GM12878 (cell line): ENCODE measurements around the gene ACVR1. TPM values are rescaled to one million over a fixed set of nuclear protein-coding genes. Genes with fewer than 3 reads are reported as not detected.

Source experiments
- ATAC-seq: fragments of 200-7000 bp; cut with Tn5 transposase; 3 replicates; pipeline ENCODE4 v1.9.1; 2020; ENCODE audit warnings: mild to moderate bottlenecking, moderate library complexity
- BruUV-seq: library from RNA; stranded (reverse); fragments of 400-500 nt; replicated peaks from 2 replicates; lab custom pipeline; 2021; lab: Mats Ljungman, UMichigan
- CTCF ChIA-PET: fragments of 300-600 bp; sonication (Branson Sonifier 250); formaldehyde crosslinking; extraction: SDS; loops from one replicate; lab custom pipeline; 2021; ENCODE audit warnings: inconsistent platforms; lab: Yijun Ruan, JAX
- POLR2A ChIA-PET: fragments of 350-600 bp; formaldehyde crosslinking; extraction: SDS; loops from one replicate; lab custom pipeline; 2021; ENCODE audit warnings: inconsistent platforms; lab: Charles Lee
- RAD21 ChIA-PET: fragments of 300-600 bp; sonication (Branson Sonifier 250); formaldehyde crosslinking; loops from one replicate; lab custom pipeline; 2023; ENCODE audit warnings: antibody characterized with exemption; ENCODE audit not compliant: unreplicated experiment; lab: Charles Lee
- SMC1A ChIA-PET: fragments of 300-600 bp; sonication (Branson Sonifier 250); formaldehyde crosslinking; loops from one replicate; lab custom pipeline; 2023; ENCODE audit not compliant: unreplicated experiment, uncharacterized antibody; lab: Charles Lee
- DNase-seq: peaks from one replicate; pipeline ENCODE4 v3.0.0-alpha.2; 2011; ENCODE audit warnings: low read depth, low spot score
- FAIRE-seq: peaks from 3 replicates; lab custom pipeline; 2011; peaks lifted over from hg19 to GRCh38; lab: Jason Lieb, UNC
- H2AFZ ChIP-seq: 2 replicates; pipeline ENCODE4 v1.6.0; 2011; ENCODE audit warnings: low read depth, low read length, control low read depth; ENCODE audit not compliant: control insufficient read depth
- H3K27ac ChIP-seq: 2 replicates; pipeline ENCODE4 v1.5.1; 2011; ENCODE audit warnings: control low read depth; ENCODE audit not compliant: control insufficient read depth, insufficient read depth
- H3K27me3 ChIP-seq, 2 experiments: replicated peaks in 1 of 2; 2 replicates each; pipeline versions ENCODE4 v1.6.0 to v1.6.1; 2011; ENCODE audit warnings: low read length in 1 of 2; ENCODE audit not compliant: control insufficient read depth in 2 of 2, insufficient read depth in 2 of 2
- H3K36me3 ChIP-seq, 2 experiments: 2 replicates each; pipeline ENCODE4 v1.5.1; 2011; ENCODE audit warnings: low read length in 1 of 2; ENCODE audit not compliant: control insufficient read depth in 2 of 2, insufficient read depth in 2 of 2
- H3K4me1 ChIP-seq: 2 replicates; pipeline ENCODE4 v1.6.1; 2011; ENCODE audit warnings: mild to moderate bottlenecking, low read length, moderate library complexity, mixed read lengths; ENCODE audit not compliant: control insufficient read depth, insufficient read depth
- H3K4me2 ChIP-seq: 2 replicates; pipeline ENCODE4 v1.6.0; 2011; ENCODE audit warnings: control low read depth; ENCODE audit not compliant: control insufficient read depth, insufficient read depth
- H3K4me3 ChIP-seq: fragments of 200-600 bp; sonication (generic); 2 replicates; pipeline ENCODE4 v1.5.1; 2016
- H3K79me2 ChIP-seq: 2 replicates; pipeline ENCODE4 v1.6.0; 2011; ENCODE audit warnings: low read length; ENCODE audit not compliant: control insufficient read depth, insufficient read depth
- H3K9ac ChIP-seq: 2 replicates; pipeline ENCODE4 v1.8.0; 2011; ENCODE audit warnings: low read length, control low read depth, mixed read lengths; ENCODE audit not compliant: control insufficient read depth, insufficient read depth
- H3K9me3 ChIP-seq: replicated peaks from 3 replicates; pipeline ENCODE4 v1.5.1; 2011; ENCODE audit warnings: mild to moderate bottlenecking, low read length; ENCODE audit not compliant: control insufficient read depth, insufficient read depth
- H4K20me1 ChIP-seq: 2 replicates; pipeline ENCODE4 v1.6.0; 2011; ENCODE audit not compliant: control insufficient read depth, insufficient read depth
- CHD2 ChIP-seq: IDR thresholded peaks from 2 replicates; pipeline ENCODE4 v1.6.1; 2011; ENCODE audit warnings: low read depth, low read length, improper control_type of control experiment, borderline replicate concordance
- JUND ChIP-seq: IDR thresholded peaks from 2 replicates; pipeline ENCODE4 v1.6.1; 2012; ENCODE audit warnings: low read depth, mild to moderate bottlenecking, low read length, improper control_type of control experiment, moderate library complexity
- MTA2 ChIP-seq: fragments of 450-650 bp; IDR thresholded peaks from 2 replicates; pipeline ENCODE4 v1.6.1; 2016; ENCODE audit warnings: low read depth, mild to moderate bottlenecking, moderate library complexity
- RAD21 ChIP-seq: IDR thresholded peaks from 2 replicates; pipeline ENCODE4 v1.6.1; 2011; ENCODE audit warnings: mild to moderate bottlenecking, low read depth, low read length, moderate library complexity; ENCODE audit not compliant: insufficient read depth
- TCF12 ChIP-seq: IDR thresholded peaks from 2 replicates; pipeline ENCODE4 v1.6.1; 2011; ENCODE audit warnings: low read depth, mild to moderate bottlenecking, low read length
- TCF3 ChIP-seq: IDR thresholded peaks from 2 replicates; pipeline ENCODE4 v1.6.1; 2012; ENCODE audit warnings: low read depth, mild to moderate bottlenecking, low read length, borderline replicate concordance; ENCODE audit not compliant: insufficient read depth
- WGBS: methylation state at CpG from one replicate; pipeline ENCODE4 v1.1.6; 2016; ENCODE audit warnings: low lambda C conversion rate; ENCODE audit not compliant: insufficient replicate concordance, insufficient coverage; ENCODE audit errors: missing lambda C conversion rate; 5-methylcytosine and 5-hydroxymethylcytosine counted together
- in situ Hi-C: fragments of 300-500 bp; cut with MboI; formaldehyde crosslinking; loops from 9 replicates; pipeline ENCODE4 v1.14.3; 2018; ENCODE audit warnings: mixed read lengths
- intact Hi-C: fragments of 100-400 bp; cut with micrococcal nuclease; formaldehyde crosslinking; loops from one replicate; pipeline ENCODE4 v1.14.2; 2022; ENCODE audit not compliant: unreplicated experiment
- polyA plus RNA-seq, 11 experiments: library from polyadenylated mRNA; depleted of rRNA in 4 of 11; unstranded in 6 of 11; stranded (reverse) in 5 of 11; fragments of >200 nt; fragmentation: Nextera tagmentation in 4 of 11; fragmentation: Illumina TruSeq in 1 of 11; extraction: Ambion mirVana in 4 of 11; extraction: Trizol in 1 of 11; gene quantifications; 1 replicate in 1 of 11; 2 replicates in 10 of 11; pipeline versions ENCODE4 v1.2.1 to v1.2.3, GENCODE V29; 2011 to 2016; ENCODE audit warnings: inconsistent platforms in 2 of 11, missing spikeins in 2 of 11, low read depth in 1 of 11
- total RNA-seq, 4 experiments: library from RNA; depleted of rRNA in 3 of 4; stranded (reverse); fragments of >200 nt in 3 of 4; fragmentation: Illumina TruSeq in 1 of 4; extraction: Trizol in 1 of 4; gene quantifications; 2 replicates each; pipeline versions ENCODE4 v1.2.1 to v1.2.3, GENCODE V29; 2013 to 2021
- TF ChIP-seq, protein P1 (sequence below): fragments of 150-350 bp; IDR thresholded peaks from 2 replicates; pipeline ENCODE4 v1.6.1; 2014; ENCODE audit warnings: mild to moderate bottlenecking, low read depth, low read length
- TF ChIP-seq, protein P2 (sequence below): fragments of 450-650 bp; IDR thresholded peaks from 2 replicates; pipeline ENCODE4 v1.6.1; 2016; ENCODE audit warnings: mild to moderate bottlenecking

Gene ACVR1
- total and polyA plus RNA-seq, 10 of the 15 experiments (the other 5 are each of a cell fraction or from before 2014, with no cell fraction given), result 0.06 to 0.24 (median 0.14) TPM; not detected in 4

DNA sequence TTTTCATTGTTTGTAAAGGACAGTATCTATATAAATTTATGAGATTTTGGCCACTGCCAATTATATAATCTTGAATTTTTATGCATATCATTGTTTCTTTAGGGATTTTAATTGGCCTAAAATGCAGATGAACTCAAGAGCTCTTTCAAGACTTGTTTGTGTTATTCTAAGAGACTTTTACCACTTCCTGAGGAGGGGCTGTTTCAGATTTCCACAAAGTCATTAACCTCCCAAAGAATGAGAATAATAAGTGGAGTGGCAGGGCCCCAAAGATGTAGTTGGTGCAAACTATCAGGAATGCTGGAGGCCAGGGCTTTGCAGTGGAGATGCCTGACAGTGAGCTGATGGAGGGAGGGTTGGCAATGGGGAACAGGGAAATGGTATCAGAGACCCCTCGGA, 15.5 kb upstream of the ACVR1 start (continued):
- no peak for TF ChIP-seq CHD2
- TF ChIP-seq, protein P1, sequence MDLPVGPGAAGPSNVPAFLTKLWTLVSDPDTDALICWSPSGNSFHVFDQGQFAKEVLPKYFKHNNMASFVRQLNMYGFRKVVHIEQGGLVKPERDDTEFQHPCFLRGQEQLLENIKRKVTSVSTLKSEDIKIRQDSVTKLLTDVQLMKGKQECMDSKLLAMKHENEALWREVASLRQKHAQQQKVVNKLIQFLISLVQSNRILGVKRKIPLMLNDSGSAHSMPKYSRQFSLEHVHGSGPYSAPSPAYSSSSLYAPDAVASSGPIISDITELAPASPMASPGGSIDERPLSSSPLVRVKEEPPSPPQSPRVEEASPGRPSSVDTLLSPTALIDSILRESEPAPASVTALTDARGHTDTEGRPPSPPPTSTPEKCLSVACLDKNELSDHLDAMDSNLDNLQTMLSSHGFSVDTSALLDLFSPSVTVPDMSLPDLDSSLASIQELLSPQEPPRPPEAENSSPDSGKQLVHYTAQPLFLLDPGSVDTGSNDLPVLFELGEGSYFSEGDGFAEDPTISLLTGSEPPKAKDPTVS, result no peak

DNA sequence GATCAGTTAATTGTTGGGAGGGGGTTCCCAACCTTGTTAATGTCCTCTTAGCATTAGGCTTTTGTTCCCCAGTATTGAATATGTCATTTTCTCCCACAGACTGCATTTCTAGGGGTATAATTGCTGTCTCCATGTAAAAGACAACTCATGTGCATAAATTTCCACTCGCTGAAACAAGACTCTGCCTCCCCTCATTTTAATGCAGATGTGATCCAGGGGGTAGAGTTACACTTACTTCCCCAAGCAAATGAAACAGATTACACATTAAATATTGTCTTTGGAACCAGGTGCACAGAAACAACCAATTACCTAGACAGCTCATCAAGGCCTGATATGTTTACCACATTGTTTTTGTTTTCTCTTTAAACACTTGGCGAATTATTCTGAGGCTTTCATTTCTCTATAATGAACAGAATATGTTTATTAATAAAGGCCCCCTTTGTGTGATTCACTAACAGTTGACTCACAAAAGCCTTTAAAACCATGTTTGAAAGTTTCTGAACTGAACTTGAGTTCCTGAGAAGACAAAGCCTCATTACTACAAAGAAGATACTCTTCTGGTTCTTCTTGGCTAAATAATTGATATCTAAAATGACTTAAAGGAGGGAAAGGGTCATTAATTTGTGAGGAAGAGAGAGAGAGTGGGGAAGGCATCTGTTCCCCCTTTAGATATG, 15.0 kb upstream of the ACVR1 start:
- no peak overlapping the region for H3K4me3 ChIP-seq
- intact Hi-C loops (no loop called here), in situ Hi-C loops (no loop called here)
- H3K9ac ChIP-seq, result no peak overlapping the region
- no peak overlapping the region for H3K4me2 ChIP-seq
- H3K27ac ChIP-seq, result no peak overlapping the region
- 49% methylated on average over 2 of the region's 2 CpGs for WGBS
- FAIRE-seq (no peak), ATAC-seq (no peak), DNase-seq (no peak)
- H3K36me3 ChIP-seq, result no peaks in the 10 kb centered on the region
- H3K79me2 ChIP-seq, result no peaks in the 10 kb centered on the region
- ChIA-PET POLR2A (no interaction called here), RAD21 (no interaction called here), SMC1A (no interaction called here), CTCF (no interaction called here)
- no peaks in the 10 kb centered on the region; a peak in 1 of 4 replicates for H3K27me3 ChIP-seq
- TF ChIP-seq JUND (no peak), TCF3 (no peak), TCF12 (no peak), MTA2 (no peak), RAD21 (no peak)
- TF ChIP-seq, protein P2, sequence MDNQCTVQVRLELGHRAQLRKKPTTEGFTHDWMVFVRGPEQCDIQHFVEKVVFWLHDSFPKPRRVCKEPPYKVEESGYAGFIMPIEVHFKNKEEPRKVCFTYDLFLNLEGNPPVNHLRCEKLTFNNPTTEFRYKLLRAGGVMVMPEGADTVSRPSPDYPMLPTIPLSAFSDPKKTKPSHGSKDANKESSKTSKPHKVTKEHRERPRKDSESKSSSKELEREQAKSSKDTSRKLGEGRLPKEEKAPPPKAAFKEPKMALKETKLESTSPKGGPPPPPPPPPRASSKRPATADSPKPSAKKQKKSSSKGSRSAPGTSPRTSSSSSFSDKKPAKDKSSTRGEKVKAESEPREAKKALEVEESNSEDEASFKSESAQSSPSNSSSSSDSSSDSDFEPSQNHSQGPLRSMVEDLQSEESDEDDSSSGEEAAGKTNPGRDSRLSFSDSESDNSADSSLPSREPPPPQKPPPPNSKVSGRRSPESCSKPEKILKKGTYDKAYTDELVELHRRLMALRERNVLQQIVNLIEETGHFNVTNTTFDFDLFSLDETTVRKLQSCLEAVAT, result no peak
- no peak overlapping the region for H2AFZ ChIP-seq
- H4K20me1 ChIP-seq, result no peaks in the 10 kb centered on the region
- no TSS peak for BruUV-seq
- no peaks in the 10 kb centered on the region for H3K4me1 ChIP-seq
- H3K9me3 ChIP-seq, result no peaks in the 10 kb centered on the region
